ENCODE measurements around the gene AHI1. TPM values are rescaled to one million over a fixed set of nuclear protein-coding genes. Genes with fewer than 3 reads are reported as not detected.

AHI1 gene
- total and polyA plus RNA-seq, 2 of the 13 experiments (the other 11 are each of a cell fraction or from before 2014, with no cell fraction given): 7.2 to 18.6 TPM

DNA sequence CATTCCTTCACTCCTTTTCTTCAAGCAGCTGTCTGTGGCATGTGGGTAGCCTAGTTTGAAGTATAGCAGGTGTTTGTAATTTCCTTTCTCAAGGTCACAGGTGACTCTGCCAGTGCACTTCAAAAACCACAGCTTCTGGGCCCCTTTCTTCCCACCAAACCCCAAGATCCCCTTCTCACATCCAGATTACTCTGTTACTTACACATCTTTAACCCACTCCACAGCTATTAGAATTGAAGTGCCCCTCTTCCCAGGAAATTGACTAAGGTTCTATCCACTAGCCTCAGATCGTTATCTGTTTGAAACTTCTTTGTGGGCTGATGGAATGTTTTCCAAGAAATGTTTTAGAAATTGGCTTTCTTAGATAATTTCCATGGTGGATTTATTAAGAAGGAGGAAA, 150.8 kb downstream of the AHI1 start (continued):
- TF ChIP-seq, protein P1, sequence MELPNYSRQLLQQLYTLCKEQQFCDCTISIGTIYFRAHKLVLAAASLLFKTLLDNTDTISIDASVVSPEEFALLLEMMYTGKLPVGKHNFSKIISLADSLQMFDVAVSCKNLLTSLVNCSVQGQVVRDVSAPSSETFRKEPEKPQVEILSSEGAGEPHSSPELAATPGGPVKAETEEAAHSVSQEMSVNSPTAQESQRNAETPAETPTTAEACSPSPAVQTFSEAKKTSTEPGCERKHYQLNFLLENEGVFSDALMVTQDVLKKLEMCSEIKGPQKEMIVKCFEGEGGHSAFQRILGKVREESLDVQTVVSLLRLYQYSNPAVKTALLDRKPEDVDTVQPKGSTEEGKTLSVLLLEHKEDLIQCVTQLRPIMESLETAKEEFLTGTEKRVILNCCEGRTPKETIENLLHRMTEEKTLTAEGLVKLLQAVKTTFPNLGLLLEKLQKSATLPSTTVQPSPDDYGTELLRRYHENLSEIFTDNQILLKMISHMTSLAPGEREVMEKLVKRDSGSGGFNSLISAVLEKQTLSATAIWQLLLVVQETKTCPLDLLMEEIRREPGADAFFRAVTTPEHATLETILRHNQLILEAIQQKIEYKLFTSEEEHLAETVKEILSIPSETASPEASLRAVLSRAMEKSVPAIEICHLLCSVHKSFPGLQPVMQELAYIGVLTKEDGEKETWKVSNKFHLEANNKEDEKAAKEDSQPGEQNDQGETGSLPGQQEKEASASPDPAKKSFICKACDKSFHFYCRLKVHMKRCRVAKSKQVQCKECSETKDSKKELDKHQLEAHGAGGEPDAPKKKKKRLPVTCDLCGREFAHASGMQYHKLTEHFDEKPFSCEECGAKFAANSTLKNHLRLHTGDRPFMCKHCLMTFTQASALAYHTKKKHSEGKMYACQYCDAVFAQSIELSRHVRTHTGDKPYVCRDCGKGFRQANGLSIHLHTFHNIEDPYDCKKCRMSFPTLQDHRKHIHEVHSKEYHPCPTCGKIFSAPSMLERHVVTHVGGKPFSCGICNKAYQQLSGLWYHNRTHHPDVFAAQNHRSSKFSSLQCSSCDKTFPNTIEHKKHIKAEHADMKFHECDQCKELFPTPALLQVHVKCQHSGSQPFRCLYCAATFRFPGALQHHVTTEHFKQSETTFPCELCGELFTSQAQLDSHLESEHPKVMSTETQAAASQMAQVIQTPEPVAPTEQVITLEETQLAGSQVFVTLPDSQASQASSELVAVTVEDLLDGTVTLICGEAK (IDR thresholded peaks at IDR 0.05): no peak
- TF ChIP-seq, protein P1 (CRISPR knock-in tag; IDR thresholded peaks at IDR 0.05): no peak
- TF ChIP-seq PITX1 (CRISPR knock-in tag; IDR thresholded peaks at IDR 0.05): no peak
- TF ChIP-seq GLI4 (CRISPR knock-in tag; IDR thresholded peaks at IDR 0.05; ENCODE audit: borderline replicate concordance): no peak
- TF ChIP-seq, protein P2, sequence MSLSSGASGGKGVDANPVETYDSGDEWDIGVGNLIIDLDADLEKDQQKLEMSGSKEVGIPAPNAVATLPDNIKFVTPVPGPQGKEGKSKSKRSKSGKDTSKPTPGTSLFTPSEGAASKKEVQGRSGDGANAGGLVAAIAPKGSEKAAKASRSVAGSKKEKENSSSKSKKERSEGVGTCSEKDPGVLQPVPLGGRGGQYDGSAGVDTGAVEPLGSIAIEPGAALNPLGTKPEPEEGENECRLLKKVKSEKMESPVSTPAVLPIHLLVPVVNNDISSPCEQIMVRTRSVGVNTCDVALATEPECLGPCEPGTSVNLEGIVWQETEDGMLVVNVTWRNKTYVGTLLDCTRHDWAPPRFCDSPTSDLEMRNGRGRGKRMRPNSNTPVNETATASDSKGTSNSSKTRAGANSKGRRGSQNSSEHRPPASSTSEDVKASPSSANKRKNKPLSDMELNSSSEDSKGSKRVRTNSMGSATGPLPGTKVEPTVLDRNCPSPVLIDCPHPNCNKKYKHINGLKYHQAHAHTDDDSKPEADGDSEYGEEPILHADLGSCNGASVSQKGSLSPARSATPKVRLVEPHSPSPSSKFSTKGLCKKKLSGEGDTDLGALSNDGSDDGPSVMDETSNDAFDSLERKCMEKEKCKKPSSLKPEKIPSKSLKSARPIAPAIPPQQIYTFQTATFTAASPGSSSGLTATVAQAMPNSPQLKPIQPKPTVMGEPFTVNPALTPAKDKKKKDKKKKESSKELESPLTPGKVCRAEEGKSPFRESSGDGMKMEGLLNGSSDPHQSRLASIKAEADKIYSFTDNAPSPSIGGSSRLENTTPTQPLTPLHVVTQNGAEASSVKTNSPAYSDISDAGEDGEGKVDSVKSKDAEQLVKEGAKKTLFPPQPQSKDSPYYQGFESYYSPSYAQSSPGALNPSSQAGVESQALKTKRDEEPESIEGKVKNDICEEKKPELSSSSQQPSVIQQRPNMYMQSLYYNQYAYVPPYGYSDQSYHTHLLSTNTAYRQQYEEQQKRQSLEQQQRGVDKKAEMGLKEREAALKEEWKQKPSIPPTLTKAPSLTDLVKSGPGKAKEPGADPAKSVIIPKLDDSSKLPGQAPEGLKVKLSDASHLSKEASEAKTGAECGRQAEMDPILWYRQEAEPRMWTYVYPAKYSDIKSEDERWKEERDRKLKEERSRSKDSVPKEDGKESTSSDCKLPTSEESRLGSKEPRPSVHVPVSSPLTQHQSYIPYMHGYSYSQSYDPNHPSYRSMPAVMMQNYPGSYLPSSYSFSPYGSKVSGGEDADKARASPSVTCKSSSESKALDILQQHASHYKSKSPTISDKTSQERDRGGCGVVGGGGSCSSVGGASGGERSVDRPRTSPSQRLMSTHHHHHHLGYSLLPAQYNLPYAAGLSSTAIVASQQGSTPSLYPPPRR (CRISPR knock-in tag; IDR thresholded peaks at IDR 0.05; ENCODE audit: borderline replicate concordance): no peak
- TF ChIP-seq CREM (IDR thresholded peaks at IDR 0.05): no peak
- no peak for TF ChIP-seq CREM (CRISPR knock-in tag; IDR thresholded peaks at IDR 0.05)
- TF ChIP-seq MATR3 (CRISPR knock-in tag; IDR thresholded peaks at IDR 0.05): no peak
- no peak for TF ChIP-seq ZNF720 (CRISPR knock-in tag; IDR thresholded peaks at IDR 0.05)
